K562 (cell line): ENCODE measurements around the gene MYLK4. TPM values are rescaled to one million over a fixed set of nuclear protein-coding genes. Genes with fewer than 3 reads are reported as not detected.

Experiments used
- ATAC-seq: fragments of 200-7000 bp; cut with Tn5 transposase; 3 replicates; pipeline ENCODE4 v1.9.1; 2020; ENCODE audit warnings: moderate library complexity
- BruUV-seq: library from RNA; stranded (reverse); fragments of 400-500 nt; replicated peaks from 2 replicates; lab custom pipeline; 2021; lab: Mats Ljungman, UMichigan
- CTCF ChIA-PET: fragments of 300-600 bp; formaldehyde crosslinking; extraction: SDS; loops from one replicate; lab custom pipeline; 2021; ENCODE audit warnings: low intra/inter-chr PET ratio; lab: Yijun Ruan, JAX
- POLR2A ChIA-PET: fragments of 300-600, 350-650 bp; sonication (Branson Sonifier 250); formaldehyde crosslinking; extraction: SDS; loops from one replicate; lab custom pipeline; 2021; ENCODE audit warnings: antibody characterized with exemption, inconsistent platforms; lab: Yijun Ruan, JAX
- DNase-seq, 4 experiments: peaks; one replicate each; pipeline versions ENCODE4 v3.0.0 to v3.0.0-alpha.2; 2011 to 2018; ENCODE audit warnings: low spot score in 3 of 4, mixed read lengths in 3 of 4; ENCODE audit errors: extremely low read depth in 1 of 4
- FAIRE-seq: peaks from 2 replicates; lab custom pipeline; 2011; peaks lifted over from hg19 to GRCh38; lab: Jason Lieb, UNC
- H2AFZ ChIP-seq: 2 replicates; pipeline ENCODE4 v1.6.0; 2011; ENCODE audit warnings: low read depth, low read length, control low read depth, inconsistent platforms
- H3K27ac ChIP-seq: fragments of 200-600 bp; 3 replicates; pipeline ENCODE4 v1.8.0; 2011; ENCODE audit warnings: low read depth, mild to moderate bottlenecking, control low read depth, inconsistent platforms, low read length, moderate library complexity, mixed read lengths; ENCODE audit errors: extremely low read depth
- H3K27me3 ChIP-seq, 2 experiments: fragments of 300-600 bp in 1 of 2; 2 replicates in 1 of 2; 3 replicates in 1 of 2; pipeline versions ENCODE4 v1.6.0 to v1.8.0; 2011; ENCODE audit warnings: inconsistent platforms in 2 of 2, low read length in 2 of 2, mild to moderate bottlenecking in 1 of 2, mixed read lengths in 1 of 2, moderate library complexity in 1 of 2; ENCODE audit not compliant: control insufficient read depth in 2 of 2, insufficient read depth in 2 of 2
- H3K36me3 ChIP-seq: fragments of 300-600 bp; 3 replicates; pipeline ENCODE4 v1.8.0; 2011; ENCODE audit warnings: mild to moderate bottlenecking, low read length, inconsistent platforms; ENCODE audit not compliant: control insufficient read depth, insufficient read depth
- H3K4me1 ChIP-seq, 2 experiments: fragments of 200-600 bp in 1 of 2; replicated peaks in 1 of 2; 2 replicates in 1 of 2; 3 replicates in 1 of 2; pipeline versions ENCODE4 v1.5.1 to v1.8.0; 2011; ENCODE audit warnings: inconsistent platforms in 2 of 2, low read length in 2 of 2, mild to moderate bottlenecking in 1 of 2, mixed read lengths in 1 of 2, moderate library complexity in 1 of 2; ENCODE audit not compliant: control insufficient read depth in 2 of 2, insufficient read depth in 2 of 2
- H3K4me2 ChIP-seq: 2 replicates; pipeline ENCODE4 v1.6.1; 2011; ENCODE audit warnings: low read length, control low read depth, inconsistent platforms, mixed read lengths; ENCODE audit not compliant: insufficient read depth
- H3K4me3 ChIP-seq: fragments of 200-600 bp; sonication (generic), shearing (Covaris generic); 2 replicates; pipeline ENCODE4 v1.5.1; 2016; ENCODE audit warnings: control low read depth, inconsistent platforms
- H3K79me2 ChIP-seq: fragments of 200-600 bp; 3 replicates; pipeline ENCODE4 v1.8.0; 2011; ENCODE audit warnings: low read length, inconsistent platforms; ENCODE audit not compliant: control insufficient read depth, insufficient read depth
- H3K9ac ChIP-seq, 2 experiments: 2 replicates each; pipeline versions ENCODE4 v1.6.0 to v1.6.1; 2011; ENCODE audit warnings: low read depth in 2 of 2, low read length in 2 of 2, control low read depth in 1 of 2, inconsistent platforms in 1 of 2, mild to moderate bottlenecking in 1 of 2, mixed read lengths in 1 of 2; ENCODE audit not compliant: insufficient read depth in 1 of 2
- H3K9me1 ChIP-seq: one replicate; pipeline ENCODE4 v1.6.0; 2011; ENCODE audit warnings: inconsistent platforms, mild to moderate bottlenecking, low read length, moderate library complexity; ENCODE audit not compliant: control insufficient read depth, insufficient read depth
- H3K9me3 ChIP-seq: replicated peaks from 2 replicates; pipeline ENCODE4 v1.5.1; 2011; ENCODE audit warnings: low read depth, low read length, inconsistent platforms; ENCODE audit not compliant: control insufficient read depth, insufficient read depth
- H4K20me1 ChIP-seq: replicated peaks from 2 replicates; pipeline ENCODE4 v1.6.1; 2011; ENCODE audit warnings: low read length, inconsistent platforms, mixed read lengths; ENCODE audit not compliant: control insufficient read depth, insufficient read depth
- CHD4 ChIP-seq: fragments of 200-600 bp; sonication (generic); IDR thresholded peaks from 3 replicates; pipeline ENCODE4 v1.6.1; 2012; ENCODE audit warnings: low read depth, mild to moderate bottlenecking, mixed read lengths, low read length, inconsistent platforms; ENCODE audit not compliant: insufficient read depth, insufficient replicate concordance, poor library complexity, severe bottlenecking
- GABPA ChIP-seq: fragments of 200-800 bp; sonication (Bioruptor generic); conservative IDR thresholded peaks from 2 replicates; pipeline ENCODE4 v1.6.1; 2016; ENCODE audit warnings: low read depth, missing genetic modification characterization, missing compliant biosample characterization
- HDAC3 ChIP-seq: fragments of 450-650 bp; IDR thresholded peaks from 2 replicates; pipeline ENCODE4 v1.6.1; 2018; ENCODE audit warnings: borderline replicate concordance, mild to moderate bottlenecking, moderate library complexity; ENCODE audit not compliant: partially characterized antibody
- RBM34 ChIP-seq: fragments of 200-400 bp; formaldehyde crosslinking; IDR thresholded peaks from 2 replicates; pipeline ENCODE4 v1.6.1; 2018; ENCODE audit warnings: low read length, borderline replicate concordance; ENCODE audit not compliant: insufficient read depth
- ZNF224 ChIP-seq: sonication (generic); formaldehyde crosslinking; IDR thresholded peaks from 2 replicates; pipeline ENCODE4 v1.8.0; 2022; ENCODE audit warnings: mild to moderate bottlenecking, missing genetic modification reagents
- ZNF79 ChIP-seq: fragments of 250-450 bp; sonication (Bioruptor Pico); IDR thresholded peaks from 2 replicates; pipeline ENCODE4 v1.4.0; 2020; ENCODE audit warnings: low read depth, mild to moderate bottlenecking, moderate library complexity
- WGBS: fragments of 100-300 bp; shearing (Covaris generic); methylation state at CpG from one replicate; pipeline ENCODE4 v1.1.6; 2016; ENCODE audit warnings: low coverage, mixed read lengths; ENCODE audit not compliant: insufficient coverage; ENCODE audit errors: missing lambda C conversion rate; 5-methylcytosine and 5-hydroxymethylcytosine counted together
- in situ Hi-C: fragments of 300-500 bp; cut with MboI; formaldehyde crosslinking; loops from 4 replicates; pipeline ENCODE4 v1.15.0; 2018; ENCODE audit warnings: inconsistent platforms, mixed read lengths
- intact Hi-C: fragments of 100-400 bp; cut with micrococcal nuclease; formaldehyde crosslinking; loops from 2 replicates; pipeline ENCODE4 v1.14.2; 2022
- polyA plus RNA-seq, 8 experiments: library from polyadenylated mRNA; depleted of rRNA in 4 of 8; stranded (reverse) in 5 of 8; unstranded in 3 of 8; fragments of >200 nt; fragmentation: Nextera tagmentation in 2 of 8; fragmentation: Illumina TruSeq in 1 of 8; extraction: Ambion mirVana in 2 of 8; extraction: Trizol in 1 of 8; gene quantifications; 2 replicates each; pipeline versions ENCODE4 v1.2.1 to v1.2.3, GENCODE V29; 2011 to 2014; ENCODE audit warnings: inconsistent platforms in 1 of 8, missing spikeins in 1 of 8
- total RNA-seq, 7 experiments: library from RNA; depleted of rRNA in 6 of 7; stranded (reverse); fragments of >200 nt in 6 of 7; fragmentation: Illumina TruSeq in 2 of 7; extraction: Trizol in 2 of 7; gene quantifications; 2 replicates each; pipeline versions ENCODE4 v1.2.1 to v1.2.3, GENCODE V29; 2011 to 2021; ENCODE audit warnings: low replicate concordance in 1 of 7
- TF ChIP-seq, protein P1 (sequence below): fragments of 450-650 bp; formaldehyde crosslinking; conservative IDR thresholded peaks from 2 replicates; pipeline ENCODE4 v1.4.0; 2022; ENCODE audit warnings: mild to moderate bottlenecking, missing genetic modification characterization
- TF ChIP-seq, protein P2 (sequence below): fragments of 450-650 bp; formaldehyde crosslinking; IDR thresholded peaks from 2 replicates; pipeline ENCODE4 v1.4.0; 2020; ENCODE audit warnings: mild to moderate bottlenecking, mixed read lengths
- TF ChIP-seq, protein P3 (sequence below): fragments of 200-800 bp; sonication (Bioruptor generic); IDR thresholded peaks from 2 replicates; pipeline ENCODE4 v1.6.1; 2017; ENCODE audit warnings: missing genetic modification characterization, missing compliant biosample characterization
- TF ChIP-seq, protein P4 (sequence below): fragments of 450-650 bp; IDR thresholded peaks from 2 replicates; pipeline ENCODE4 v1.6.1; 2018; ENCODE audit not compliant: partially characterized antibody

Gene MYLK4
- total and polyA plus RNA-seq, 9 of the 15 experiments (the other 6 are each of a cell fraction or from before 2014, with no cell fraction given), result 0.01 to 0.15 (median 0.06) TPM

DNA sequence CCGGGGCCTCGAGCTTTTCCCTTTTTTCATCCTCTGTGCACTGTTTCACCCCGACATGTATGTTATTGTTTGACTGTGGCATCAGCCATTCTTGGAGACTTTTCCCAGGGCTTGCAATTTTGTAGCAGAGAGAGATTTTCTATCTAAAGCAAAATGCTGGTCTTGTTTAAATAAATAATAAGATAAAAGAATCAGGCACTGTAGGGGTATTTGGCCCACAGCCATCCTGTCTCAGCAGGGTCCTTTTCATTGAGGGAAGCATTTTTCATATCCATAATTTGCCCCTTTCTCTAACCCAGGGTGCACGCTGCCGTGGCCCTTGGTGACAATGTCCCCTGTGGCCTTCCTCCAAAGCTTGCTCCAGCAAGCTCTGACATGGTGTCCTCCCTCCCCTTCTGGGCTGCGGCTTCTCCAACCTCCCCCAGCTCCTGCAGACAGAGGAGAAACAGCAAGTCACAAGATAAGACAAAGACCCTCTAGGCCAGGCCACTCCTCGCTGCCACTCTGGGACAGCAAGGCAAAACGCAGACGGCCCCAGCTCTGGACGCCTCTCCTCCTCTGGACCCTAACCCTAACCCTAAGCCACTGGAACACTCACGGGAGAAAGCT, 117.6 kb downstream of the MYLK4 start:
- ChIA-PET POLR2A (interaction anchor here (1.1 to 1.4 kb wide), 2 partner anchors 28 to 434 kb away, joined by 3 to 5 read pairs; no protein-coding TSS in a partner anchor), CTCF (interaction anchor here (2.0 kb wide), 1 partner anchor 1037 kb away, joined by 9 read pairs; no protein-coding TSS in a partner anchor)
- Histone ChIP-seq H3K27ac (no peak overlapping the region), H3K4me2 (no peak overlapping the region), H3K36me3 (no peaks in the 10 kb centered on the region), H3K27me3 (peaks cover 41 to 71% of the 10 kb centered on the region in 2 experiments), H3K9ac (no peak overlapping the region), H3K79me2 (no peaks in the 10 kb centered on the region), H4K20me1 (no peaks in the 10 kb centered on the region), H3K9me3 (no peaks in the 10 kb centered on the region), H2AFZ (no peak overlapping the region), H3K9me1 (no peaks in the 10 kb centered on the region), H3K4me3 (no peak overlapping the region), H3K4me1 (peaks cover 0 to 8% of the 10 kb centered on the region in 2 experiments; a peak in 2 of 5 replicates)
- BruUV-seq, result no TSS peak
- FAIRE-seq (no peak), ATAC-seq (no peak), DNase-seq (no peak)
- intact Hi-C loops (loop anchor here (5.0 to 10.0 kb wide), 3 partner anchors 64 to 428 kb away; no protein-coding TSS in a partner anchor), in situ Hi-C loops (no loop called here)
- 2% methylated on average over 11 of the region's 11 CpGs for WGBS
- TF ChIP-seq HDAC3 (no peak), ZNF224 (CRISPR knock-in tag) (no peak), RBM34 (no peak), GABPA (tag) (no peak), CHD4 (no peak), ZNF79 (no peak)
- TF ChIP-seq, protein P1, sequence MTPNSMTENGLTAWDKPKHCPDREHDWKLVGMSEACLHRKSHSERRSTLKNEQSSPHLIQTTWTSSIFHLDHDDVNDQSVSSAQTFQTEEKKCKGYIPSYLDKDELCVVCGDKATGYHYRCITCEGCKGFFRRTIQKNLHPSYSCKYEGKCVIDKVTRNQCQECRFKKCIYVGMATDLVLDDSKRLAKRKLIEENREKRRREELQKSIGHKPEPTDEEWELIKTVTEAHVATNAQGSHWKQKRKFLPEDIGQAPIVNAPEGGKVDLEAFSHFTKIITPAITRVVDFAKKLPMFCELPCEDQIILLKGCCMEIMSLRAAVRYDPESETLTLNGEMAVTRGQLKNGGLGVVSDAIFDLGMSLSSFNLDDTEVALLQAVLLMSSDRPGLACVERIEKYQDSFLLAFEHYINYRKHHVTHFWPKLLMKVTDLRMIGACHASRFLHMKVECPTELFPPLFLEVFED (CRISPR knock-in tag), result no peak
- TF ChIP-seq, protein P2, sequence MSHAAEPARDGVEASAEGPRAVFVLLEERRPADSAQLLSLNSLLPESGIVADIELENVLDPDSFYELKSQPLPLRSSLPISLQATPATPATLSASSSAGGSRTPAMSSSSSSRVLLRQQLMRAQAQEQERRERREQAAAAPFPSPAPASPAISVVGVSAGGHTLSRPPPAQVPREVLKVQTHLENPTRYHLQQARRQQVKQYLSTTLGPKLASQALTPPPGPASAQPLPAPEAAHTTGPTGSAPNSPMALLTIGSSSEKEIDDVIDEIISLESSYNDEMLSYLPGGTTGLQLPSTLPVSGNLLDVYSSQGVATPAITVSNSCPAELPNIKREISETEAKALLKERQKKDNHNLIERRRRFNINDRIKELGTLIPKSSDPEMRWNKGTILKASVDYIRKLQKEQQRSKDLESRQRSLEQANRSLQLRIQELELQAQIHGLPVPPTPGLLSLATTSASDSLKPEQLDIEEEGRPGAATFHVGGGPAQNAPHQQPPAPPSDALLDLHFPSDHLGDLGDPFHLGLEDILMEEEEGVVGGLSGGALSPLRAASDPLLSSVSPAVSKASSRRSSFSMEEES (CRISPR knock-in tag), result no peak
- TF ChIP-seq, protein P3, sequence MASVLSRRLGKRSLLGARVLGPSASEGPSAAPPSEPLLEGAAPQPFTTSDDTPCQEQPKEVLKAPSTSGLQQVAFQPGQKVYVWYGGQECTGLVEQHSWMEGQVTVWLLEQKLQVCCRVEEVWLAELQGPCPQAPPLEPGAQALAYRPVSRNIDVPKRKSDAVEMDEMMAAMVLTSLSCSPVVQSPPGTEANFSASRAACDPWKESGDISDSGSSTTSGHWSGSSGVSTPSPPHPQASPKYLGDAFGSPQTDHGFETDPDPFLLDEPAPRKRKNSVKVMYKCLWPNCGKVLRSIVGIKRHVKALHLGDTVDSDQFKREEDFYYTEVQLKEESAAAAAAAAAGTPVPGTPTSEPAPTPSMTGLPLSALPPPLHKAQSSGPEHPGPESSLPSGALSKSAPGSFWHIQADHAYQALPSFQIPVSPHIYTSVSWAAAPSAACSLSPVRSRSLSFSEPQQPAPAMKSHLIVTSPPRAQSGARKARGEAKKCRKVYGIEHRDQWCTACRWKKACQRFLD (CRISPR knock-in tag), result no peak
- TF ChIP-seq, protein P4, sequence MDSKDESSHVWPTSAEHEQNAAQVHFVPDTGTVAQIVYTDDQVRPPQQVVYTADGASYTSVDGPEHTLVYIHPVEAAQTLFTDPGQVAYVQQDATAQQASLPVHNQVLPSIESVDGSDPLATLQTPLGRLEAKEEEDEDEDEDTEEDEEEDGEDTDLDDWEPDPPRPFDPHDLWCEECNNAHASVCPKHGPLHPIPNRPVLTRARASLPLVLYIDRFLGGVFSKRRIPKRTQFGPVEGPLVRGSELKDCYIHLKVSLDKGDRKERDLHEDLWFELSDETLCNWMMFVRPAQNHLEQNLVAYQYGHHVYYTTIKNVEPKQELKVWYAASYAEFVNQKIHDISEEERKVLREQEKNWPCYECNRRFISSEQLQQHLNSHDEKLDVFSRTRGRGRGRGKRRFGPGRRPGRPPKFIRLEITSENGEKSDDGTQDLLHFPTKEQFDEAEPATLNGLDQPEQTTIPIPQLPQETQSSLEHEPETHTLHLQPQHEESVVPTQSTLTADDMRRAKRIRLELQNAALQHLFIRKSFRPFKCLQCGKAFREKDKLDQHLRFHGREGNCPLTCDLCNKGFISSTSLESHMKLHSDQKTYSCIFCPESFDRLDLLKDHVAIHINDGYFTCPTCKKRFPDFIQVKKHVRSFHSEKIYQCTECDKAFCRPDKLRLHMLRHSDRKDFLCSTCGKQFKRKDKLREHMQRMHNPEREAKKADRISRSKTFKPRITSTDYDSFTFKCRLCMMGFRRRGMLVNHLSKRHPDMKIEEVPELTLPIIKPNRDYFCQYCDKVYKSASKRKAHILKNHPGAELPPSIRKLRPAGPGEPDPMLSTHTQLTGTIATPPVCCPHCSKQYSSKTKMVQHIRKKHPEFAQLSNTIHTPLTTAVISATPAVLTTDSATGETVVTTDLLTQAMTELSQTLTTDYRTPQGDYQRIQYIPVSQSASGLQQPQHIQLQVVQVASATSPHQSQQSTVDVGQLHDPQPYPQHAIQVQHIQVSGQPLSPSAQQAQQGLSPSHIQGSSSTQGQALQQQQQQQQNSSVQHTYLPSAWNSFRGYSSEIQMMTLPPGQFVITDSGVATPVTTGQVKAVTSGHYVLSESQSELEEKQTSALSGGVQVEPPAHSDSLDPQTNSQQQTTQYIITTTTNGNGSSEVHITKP, result no peak
